Esophagus muscularis mucosa (tissue), 4 donors: ENCODE data around the gene KRT23. TPM values are rescaled to one million over a fixed set of nuclear protein-coding genes. Genes with fewer than 3 reads are reported as not detected.

Experiments
- DNase-seq: peaks from one replicate; pipeline ENCODE4 v3.0.0-alpha.2; 2017; ENCODE audit errors: extremely low spot score
- H3K27ac ChIP-seq, 4 donors: fragments of 200-600 bp; sonication (generic); replicated peaks in 1 of 4; 1 replicate in 3 of 4; 2 replicates in 1 of 4; pipeline ENCODE4 v1.5.1; 2016 to 2019; ENCODE audit warnings: mild to moderate bottlenecking in 1 of 4
- H3K27me3 ChIP-seq, 4 donors: fragments of 200-600 bp; sonication (generic); one replicate each; pipeline versions ENCODE4 v1.5.1 to v1.6.0; 2016 to 2019
- H3K36me3 ChIP-seq, 4 donors: fragments of 200-600 bp; sonication (generic); one replicate each; pipeline ENCODE4 v1.5.1; 2016 to 2019
- H3K4me1 ChIP-seq, 4 donors: fragments of 200-600 bp; sonication (generic); one replicate each; pipeline ENCODE4 v1.5.1; 2016 to 2019
- H3K4me3 ChIP-seq, 4 donors: fragments of 200-600 bp; sonication (generic); 1 replicate in 2 of 4; 2 replicates in 2 of 4; pipeline ENCODE4 v1.5.1; 2016 to 2019; ENCODE audit warnings: mild to moderate bottlenecking in 4 of 4, moderate library complexity in 1 of 4
- H3K9me3 ChIP-seq, 4 donors: fragments of 200-600 bp; sonication (generic); 1 replicate in 3 of 4; 2 replicates in 1 of 4; pipeline ENCODE4 v1.5.1; 2016 to 2019
- CTCF ChIP-seq, 3 experiments: fragments of 200-600 bp in 2 of 3; fragments of 450-650 bp in 1 of 3; sonication (generic) in 2 of 3; IDR thresholded peaks; one replicate each; pipeline ENCODE4 v1.5.1; 2017 to 2019; ENCODE audit warnings: antibody characterized with exemption in 3 of 3, mild to moderate bottlenecking in 2 of 3, moderate library complexity in 1 of 3
- EP300 ChIP-seq: sonication (generic); formaldehyde crosslinking; IDR thresholded peaks from one replicate; pipeline ENCODE4 v1.6.1; 2017; ENCODE audit warnings: antibody characterized with exemption
- POLR2A ChIP-seq: fragments of 450-650 bp; IDR thresholded peaks from one replicate; pipeline ENCODE4 v1.6.1; 2017; ENCODE audit warnings: antibody characterized with exemption, moderate library complexity, mild to moderate bottlenecking, low read depth
- POLR2AphosphoS5 ChIP-seq, 2 donors: sonication (generic); formaldehyde crosslinking; IDR thresholded peaks; one replicate each; pipeline ENCODE4 v1.6.1; 2017; ENCODE audit warnings: antibody characterized with exemption in 2 of 2
- WGBS: methylation state at CpG from one replicate; pipeline ENCODE4 v1.1.5; 2018; 5-methylcytosine and 5-hydroxymethylcytosine counted together
- intact Hi-C: fragments of 100-400 bp; cut with DNase I; formaldehyde crosslinking; loops from one replicate; pipeline ENCODE4 v1.15.1; 2023
- total RNA-seq, 4 donors: library from RNA; depleted of rRNA; stranded (reverse); fragments of >200 nt; gene quantifications; one replicate each; pipeline versions ENCODE4 v1.1.0 to v1.2.1, GENCODE V29; 2016

Gene KRT23
- total RNA-seq, 4 donors from 2014 or later, result 0.50 TPM; not detected in 3

- Histone ChIP-seq H3K27me3 (no peaks in the 10 kb centered on the region), H3K4me3 (no peak overlapping the region), H3K4me1 (peaks cover 0 to 8% (median 0%) of the 10 kb centered on the region in 4 donors), H3K27ac (no peak overlapping the region), H3K9me3 (no peaks in the 10 kb centered on the region), H3K36me3 (no peaks in the 10 kb centered on the region)
- no peak for DNase-seq
- intact Hi-C loops, result no loop called here
- 0% methylated on average over 1 of the region's 1 CpG for WGBS
- TF ChIP-seq POLR2AphosphoS5 (IDR thresholded peaks at IDR 0.05) (no peak), POLR2A (no peak)
Observed at GRCh38 chr17:40916366-40916765, 21.1 kb downstream of the KRT23 start.

GRCh38 chr17:40915721-40916256, 21.7 kb downstream of the KRT23 start:
- intact Hi-C loops, result no loop called here
- Histone ChIP-seq H3K27ac (no peak overlapping the region), H3K36me3 (no peaks in the 10 kb centered on the region), H3K4me3 (no peak overlapping the region), H3K4me1 (peaks cover 0 to 14% (median 5%) of the 10 kb centered on the region in 4 donors), H3K27me3 (no peaks in the 10 kb centered on the region), H3K9me3 (no peaks in the 10 kb centered on the region)
- DNase-seq, result no peak
- 69% methylated on average over 2 of the region's 2 CpGs for WGBS
- TF ChIP-seq EP300 (no peak), CTCF (IDR thresholded peaks at IDR 0.05) (no peak), POLR2A (no peak), POLR2AphosphoS5 (IDR thresholded peaks at IDR 0.05) (no peak)

GRCh38 chr17:40915199-40915661, 22.2 kb downstream of the KRT23 start:
- Histone ChIP-seq H3K9me3 (no peaks in the 10 kb centered on the region), H3K4me1 (peaks cover 0 to 19% (median 10%) of the 10 kb centered on the region in 4 donors), H3K36me3 (no peaks in the 10 kb centered on the region), H3K4me3 (no peak overlapping the region), H3K27me3 (no peaks in the 10 kb centered on the region), H3K27ac (no peak overlapping the region)
- intact Hi-C loops, result no loop called here
- no peak for TF ChIP-seq POLR2AphosphoS5 (IDR thresholded peaks at IDR 0.05)
- no peak for TF ChIP-seq EP300
- no peak for TF ChIP-seq CTCF (IDR thresholded peaks at IDR 0.05)
- no peak for TF ChIP-seq POLR2A
- 40% methylated on average over 3 of the region's 3 CpGs for WGBS
- DNase-seq, result no peak

GRCh38 chr17:40914075-40914855, 23.2 kb downstream of the KRT23 start:
- Histone ChIP-seq H3K9me3 (no peaks in the 10 kb centered on the region), H3K27ac (no peak overlapping the region), H3K4me1 (peaks cover 0 to 29% (median 19%) of the 10 kb centered on the region in 4 donors), H3K36me3 (no peaks in the 10 kb centered on the region), H3K27me3 (no peaks in the 10 kb centered on the region), H3K4me3 (no peak overlapping the region)
- TF ChIP-seq CTCF (IDR thresholded peaks at IDR 0.05) (no peak), EP300 (no peak), POLR2AphosphoS5 (IDR thresholded peaks at IDR 0.05) (no peak), POLR2A (no peak)
- WGBS, result 66% methylated on average over 3 of the region's 3 CpGs
- intact Hi-C loops, result no loop called here
- no peak for DNase-seq

- no peaks in the 10 kb centered on the region for H3K36me3 ChIP-seq
- H3K4me1 ChIP-seq, result peaks cover 0 to 29% (median 21%) of the 10 kb centered on the region in 4 donors
- no peak for DNase-seq
- intact Hi-C loops, result no loop called here
- no peaks in the 10 kb centered on the region for H3K27me3 ChIP-seq
- 91% methylated on average over 13 of the region's 13 CpGs for WGBS
- TF ChIP-seq EP300 (no peak), POLR2AphosphoS5 (IDR thresholded peaks at IDR 0.05) (no peak), CTCF (IDR thresholded peaks at IDR 0.05) (no peak), POLR2A (no peak)
- H3K9me3 ChIP-seq, result no peaks in the 10 kb centered on the region
- no peak overlapping the region for H3K27ac ChIP-seq
- H3K4me3 ChIP-seq, result no peak overlapping the region
Observed at GRCh38 chr17:40912486-40913210, 24.8 kb downstream of the KRT23 start.
